ENCODE data around the gene OR10R2.
A peak's percentile ranks its signal among the peaks of the same experiment; 100 is the strongest.

Gene OR10R2

GRCh38 chr1:158521666-158522058 is 49.6 kb downstream of the OR10R2 start:
- Histone ChIP-seq H3K9me2 (replicated peaks; ENCODE audit: insufficient read depth, low read length) (no peaks in the 10 kb centered on the region), H2AFZ (ENCODE audit: low read length) (no peak overlapping the region), H3K36me3 (replicated peaks; ENCODE audit: insufficient read depth, low read length) (no peaks in the 10 kb centered on the region), H3F3A (ENCODE audit: insufficient read depth, low read length) (no peaks in the 10 kb centered on the region), H3K4me3 (ENCODE audit: low read length) (no peak overlapping the region), H4K20me1 (ENCODE audit: insufficient read depth, low read length) (no peaks in the 10 kb centered on the region), H3K27ac (ENCODE audit: low read length) (no peak overlapping the region), H3K9me3 (replicated peaks; ENCODE audit: insufficient read depth, low read length) (no peaks in the 10 kb centered on the region), H3K4me1 (ENCODE audit: low read length) (no peaks in the 10 kb centered on the region), H3K27me3 (replicated peaks; ENCODE audit: insufficient read depth, low read length) (no peaks in the 10 kb centered on the region), H3K79me2 (ENCODE audit: low read length) (no peaks in the 10 kb centered on the region), H3K9ac (ENCODE audit: low read length) (no peak overlapping the region), H3K4me2 (ENCODE audit: low read depth, low read length) (no peak overlapping the region)
- no peak for DNase-seq
- no peak for TF ChIP-seq CTCF (IDR thresholded peaks at IDR 0.05; ENCODE audit: low read length)
- no peak for TF ChIP-seq EZH2phosphoT487 (IDR thresholded peaks at IDR 0.05; ENCODE audit: low read length)
- no peak for TF ChIP-seq EZH2 (optimal IDR thresholded peaks at IDR 0.05; ENCODE audit: low read depth, low read length)

GRCh38 chr1:158527190-158527815 is 55.3 kb downstream of the OR10R2 start:
- Histone ChIP-seq H3F3A (ENCODE audit: insufficient read depth, low read length) (no peaks in the 10 kb centered on the region), H3K4me1 (ENCODE audit: low read length) (no peaks in the 10 kb centered on the region), H3K9me3 (replicated peaks; ENCODE audit: insufficient read depth, low read length) (no peaks in the 10 kb centered on the region), H3K4me2 (ENCODE audit: low read depth, low read length) (no peak overlapping the region), H3K9me2 (replicated peaks; ENCODE audit: insufficient read depth, low read length) (no peaks in the 10 kb centered on the region), H3K27me3 (replicated peaks; ENCODE audit: insufficient read depth, low read length) (no peaks in the 10 kb centered on the region), H4K20me1 (ENCODE audit: insufficient read depth, low read length) (no peaks in the 10 kb centered on the region), H3K36me3 (replicated peaks; ENCODE audit: insufficient read depth, low read length) (no peaks in the 10 kb centered on the region), H3K27ac (ENCODE audit: low read length) (no peak overlapping the region), H3K79me2 (ENCODE audit: low read length) (no peaks in the 10 kb centered on the region), H2AFZ (ENCODE audit: low read length) (no peak overlapping the region), H3K9ac (ENCODE audit: low read length) (no peak overlapping the region), H3K4me3 (ENCODE audit: low read length) (no peak overlapping the region)
- DNase-seq, result peak; percentile 47
- TF ChIP-seq EZH2phosphoT487 (IDR thresholded peaks at IDR 0.05; ENCODE audit: low read length) (no peak), EZH2 (optimal IDR thresholded peaks at IDR 0.05; ENCODE audit: low read depth, low read length) (no peak), CTCF (IDR thresholded peaks at IDR 0.05; ENCODE audit: low read length) (peak; percentile 72)

All from MM.1S (cell line).